Spleen (tissue), 11 donors: Measurements from ENCODE around the gene INTS15. TPM values are rescaled to one million over a fixed set of nuclear protein-coding genes. Genes with fewer than 3 reads are reported as not detected.

Experiments
- DNase-seq: peaks from one replicate; pipeline ENCODE4 v3.0.0-alpha.2; 2020
- H3K27ac ChIP-seq, 8 donors: fragments of 200-600 bp; sonication (generic) in 7 of 8; 1 replicate in 4 of 8; 2 replicates in 4 of 8; pipeline versions ENCODE4 v1.5.0 to v1.8.0; 2016 to 2021; ENCODE audit warnings: inconsistent platforms in 4 of 8, mild to moderate bottlenecking in 4 of 8, moderate library complexity in 1 of 8
- H3K27me3 ChIP-seq, 7 donors: fragments of 200-600 bp; sonication (generic) in 6 of 7; replicated peaks in 1 of 7; 1 replicate in 4 of 7; 2 replicates in 3 of 7; pipeline versions ENCODE4 v1.5.0 to v1.8.0; 2016 to 2021; ENCODE audit warnings: inconsistent platforms in 3 of 7, mild to moderate bottlenecking in 1 of 7
- H3K36me3 ChIP-seq, 6 donors: fragments of 200-600 bp; sonication (generic) in 5 of 6; 1 replicate in 4 of 6; 2 replicates in 2 of 6; pipeline versions ENCODE4 v1.5.0 to v1.8.0; 2016 to 2021; ENCODE audit warnings: inconsistent platforms in 2 of 6
- H3K4me1 ChIP-seq, 6 donors: fragments of 200-600 bp; sonication (generic) in 5 of 6; 1 replicate in 3 of 6; 2 replicates in 3 of 6; pipeline versions ENCODE4 v1.5.0 to v1.8.0; 2016 to 2021; ENCODE audit warnings: inconsistent platforms in 3 of 6
- H3K4me3 ChIP-seq, 8 donors: fragments of 200-600 bp; sonication (generic) in 7 of 8; 1 replicate in 4 of 8; 2 replicates in 4 of 8; pipeline versions ENCODE4 v1.5.0 to v1.8.0; 2016 to 2021; ENCODE audit warnings: inconsistent platforms in 4 of 8, mild to moderate bottlenecking in 4 of 8, moderate library complexity in 2 of 8
- H3K9me3 ChIP-seq, 8 donors: fragments of 200-600 bp; sonication (generic) in 7 of 8; 1 replicate in 4 of 8; 2 replicates in 4 of 8; pipeline versions ENCODE4 v1.5.0 to v1.8.0; 2016 to 2021; ENCODE audit warnings: inconsistent platforms in 4 of 8
- CTCF ChIP-seq, 11 experiments: fragments of 200-600 bp in 7 of 11; fragments of 450-650 bp in 4 of 11; sonication (generic) in 4 of 11; IDR thresholded peaks in 8 of 11; conservative IDR thresholded peaks in 3 of 11; 1 replicate in 7 of 11; 2 replicates in 4 of 11; pipeline versions ENCODE4 v1.4.0 to v1.8.0; 2016 to 2021; ENCODE audit warnings: antibody characterized with exemption in 11 of 11, inconsistent platforms in 4 of 11, mild to moderate bottlenecking in 1 of 11
- POLR2A ChIP-seq, 3 donors: fragments of 450-650 bp; IDR thresholded peaks; one replicate each; pipeline ENCODE4 v1.5.1; 2017; ENCODE audit warnings: antibody characterized with exemption in 3 of 3, mild to moderate bottlenecking in 1 of 3
- POLR2AphosphoS5 ChIP-seq, 3 donors: sonication (generic); formaldehyde crosslinking; IDR thresholded peaks; one replicate each; pipeline ENCODE4 v1.5.1; 2017; ENCODE audit warnings: antibody characterized with exemption in 3 of 3
- WGBS, 5 donors: extraction: QIAGEN DNeasy Blood & Tissue Kit in 3 of 5; methylation state at CpG; one replicate each; pipeline versions ENCODE4 v1.1.5 to v1.1.7; 2013 to 2018; 5-methylcytosine and 5-hydroxymethylcytosine counted together
- intact Hi-C: fragments of 100-400 bp; cut with DNase I; formaldehyde crosslinking; loops from one replicate; pipeline ENCODE4 v1.15.0; 2023; ENCODE audit warnings: low total_unique reads
- polyA plus RNA-seq, 3 donors: library from polyadenylated mRNA; stranded (reverse); fragments of 200-250 nt; gene quantifications; one replicate each; pipeline ENCODE4 v1.2.1, GENCODE V29; 2013
- total RNA-seq, 7 donors: library from RNA; depleted of rRNA in 3 of 7; stranded (reverse); fragments of >200 nt in 3 of 7; fragmentation: NEBNext Ultra II Directional in 4 of 7; extraction: Animal tissue kit (Norgen Biotek cat#: 25700) in 4 of 7; gene quantifications; one replicate each; pipeline versions ENCODE4 v1.1.0 to v1.2.1, GENCODE V29; 2016 to 2021
- donor health status: healthy with polysubstance abuse.
- donor health status: DM: no; HTN: no; CAD: no; lungs with moderate emphysema.
- donor health status: DM: no; HTN: no; CAD: no.
- donor health status: Bipolar disorder and iron deficiency.
- donor health status: healthy.
- donor health status: DM: no; HTN: no; CAD: no.
- donor health status: DM: yes; HTN: yes; CAD: no.

Gene INTS15
- total and polyA plus RNA-seq, 10 donors, result 14.3 to 43.9 (median 33.6) TPM

GRCh38 chr7:6562106-6562505 is 27.7 kb upstream of the INTS15 start:
- Histone ChIP-seq H3K4me3 (no peak overlapping the region), H3K36me3 (no peaks in the 10 kb centered on the region), H3K4me1 (no peaks in the 10 kb centered on the region), H3K27me3 (peaks cover 0 to 3% (median 0%) of the 10 kb centered on the region in 7 donors), H3K27ac (no peak overlapping the region), H3K9me3 (no peaks in the 10 kb centered on the region)
- TF ChIP-seq CTCF (IDR thresholded peaks at IDR 0.05 in 8 of 11, conservative IDR thresholded peaks at IDR 0.05 in 3 of 11) (no peak), POLR2AphosphoS5 (IDR thresholded peaks at IDR 0.05) (no peak), POLR2A (IDR thresholded peaks at IDR 0.05) (no peak)
- WGBS, 5 donors, result 95 to 100% (median 100%) methylated on average over 1 of the region's 1 CpG
- DNase-seq, result no peak
- intact Hi-C loops, result no loop called here

- Histone ChIP-seq H3K4me3 (no peak overlapping the region), H3K9me3 (no peaks in the 10 kb centered on the region), H3K27ac (no peak overlapping the region), H3K4me1 (no peaks in the 10 kb centered on the region), H3K36me3 (no peaks in the 10 kb centered on the region), H3K27me3 (peaks cover 0 to 10% (median 0%) of the 10 kb centered on the region in 7 donors)
- DNase-seq, result no peak
- 81 to 91% (median 84%) methylated on average over 12 of the region's 12 CpGs for WGBS, 5 donors
- TF ChIP-seq POLR2A (IDR thresholded peaks at IDR 0.05) (no peak), CTCF (IDR thresholded peaks at IDR 0.05 in 8 of 11, conservative IDR thresholded peaks at IDR 0.05 in 3 of 11) (no peak), POLR2AphosphoS5 (IDR thresholded peaks at IDR 0.05) (no peak)
- intact Hi-C loops, result no loop called here
These were observed 25.7 kb upstream of the INTS15 start for GRCh38 chr7:6563936-6564770.

- H3K27me3 ChIP-seq, result peaks cover 0 to 8% (median 0%) of the 10 kb centered on the region in 7 donors
- no peaks in the 10 kb centered on the region for H3K9me3 ChIP-seq
- 73 to 90% (median 82%) methylated on average over 4 of the region's 4 CpGs for WGBS, 5 donors
- H3K4me1 ChIP-seq, result no peaks in the 10 kb centered on the region
- no peak overlapping the region for H3K27ac ChIP-seq
- no peak for DNase-seq
- H3K4me3 ChIP-seq, result no peak overlapping the region
- TF ChIP-seq CTCF (IDR thresholded peaks at IDR 0.05 in 8 of 11, conservative IDR thresholded peaks at IDR 0.05 in 3 of 11) (no peak), POLR2A (IDR thresholded peaks at IDR 0.05) (no peak), POLR2AphosphoS5 (IDR thresholded peaks at IDR 0.05) (no peak)
- H3K36me3 ChIP-seq, result no peaks in the 10 kb centered on the region
- intact Hi-C loops, result no loop called here
These were observed 24.2 kb upstream of the INTS15 start for GRCh38 chr7:6565655-6566054.

- WGBS, 5 donors, result 77 to 85% (median 83%) methylated on average over 3 of the region's 3 CpGs
These were observed 21.9 kb upstream of the INTS15 start for GRCh38 chr7:6567886-6568285.

More at GRCh38 chr7:6567886-6568285, 21.9 kb upstream of the INTS15 start:
- intact Hi-C loops, result no loop called here
- no peaks in the 10 kb centered on the region for H3K36me3 ChIP-seq
- no peaks in the 10 kb centered on the region for H3K9me3 ChIP-seq
- H3K27ac ChIP-seq, result no peak overlapping the region
- peaks cover 0 to 8% (median 0%) of the 10 kb centered on the region in 7 donors for H3K27me3 ChIP-seq
- H3K4me3 ChIP-seq, result no peak overlapping the region
- no peak for TF ChIP-seq POLR2AphosphoS5 (IDR thresholded peaks at IDR 0.05)
- no peak for TF ChIP-seq POLR2A (IDR thresholded peaks at IDR 0.05)
- TF ChIP-seq CTCF (IDR thresholded peaks at IDR 0.05 in 8 of 11, conservative IDR thresholded peaks at IDR 0.05 in 3 of 11), result no peak
- DNase-seq, result no peak
- no peaks in the 10 kb centered on the region for H3K4me1 ChIP-seq
